ENCODE results near the gene LRP11. TPM values are rescaled to one million over a fixed set of nuclear protein-coding genes. Genes with fewer than 3 reads are reported as not detected.
A peak's percentile ranks its signal among the peaks of the same experiment; 100 is the strongest.
"Not testable (repeated sequence)": the region's sequence is repeated elsewhere in the genome, so short reads cannot be mapped to it uniquely, and the experiment has no call there.

The LRP11 gene
- polyA plus RNA-seq, 3 donors = 32.5 to 38.6 (median 35.3) TPM

DNA sequence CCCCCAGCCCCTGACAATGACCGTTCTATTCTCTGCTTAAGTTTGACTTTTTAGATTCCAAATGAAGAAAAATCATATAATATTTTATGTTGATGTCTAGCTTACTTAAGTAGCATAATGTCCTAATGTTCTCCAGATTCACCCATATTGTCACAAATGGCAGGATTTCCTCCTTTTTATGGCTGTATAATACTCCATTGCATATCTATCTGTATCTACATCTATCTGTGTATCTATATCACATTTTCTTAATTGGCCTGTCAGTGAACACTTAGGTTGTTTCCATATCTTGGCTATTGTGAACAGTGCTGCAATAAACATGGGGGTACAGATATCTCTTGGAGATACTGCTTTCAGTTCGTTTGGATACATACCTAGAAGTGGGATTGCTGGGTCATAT, 7.0 kb upstream of the LRP11 start:
- no peak for DNase-seq (ENCODE audit: low read depth in 3 of 3, low spot score in 2 of 3)

DNA sequence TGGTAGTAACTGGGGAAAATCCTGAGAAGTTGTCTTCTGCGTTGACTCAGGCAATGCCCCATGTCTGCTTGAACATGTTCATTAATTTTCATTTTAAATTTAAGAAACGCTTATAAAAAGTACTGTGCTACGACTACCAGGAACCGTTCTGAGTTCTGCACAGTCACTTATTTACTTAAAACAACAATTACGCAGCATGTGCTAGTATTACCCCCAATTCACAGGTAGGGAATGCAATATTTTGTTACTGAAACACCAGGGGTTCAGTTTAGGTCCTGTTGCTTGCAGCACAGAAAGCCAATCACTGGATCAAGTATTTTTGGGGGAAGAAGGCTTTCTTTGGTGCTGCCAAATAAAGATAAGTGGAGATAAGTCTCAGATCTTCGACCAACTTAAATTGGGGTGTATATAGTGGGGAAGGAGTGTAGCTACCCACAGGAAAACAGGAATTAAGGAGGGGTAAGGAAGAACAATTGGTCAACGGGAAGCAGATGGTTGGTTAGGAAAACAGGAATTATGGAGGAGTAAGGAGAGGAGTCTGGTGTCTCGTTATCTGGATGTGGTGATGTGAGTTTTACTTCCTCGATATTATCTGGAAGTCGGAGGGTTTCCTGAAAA, 5.2 kb upstream of the LRP11 start:
- no peak for DNase-seq (ENCODE audit: low read depth in 3 of 3, low spot score in 2 of 3)

DNA sequence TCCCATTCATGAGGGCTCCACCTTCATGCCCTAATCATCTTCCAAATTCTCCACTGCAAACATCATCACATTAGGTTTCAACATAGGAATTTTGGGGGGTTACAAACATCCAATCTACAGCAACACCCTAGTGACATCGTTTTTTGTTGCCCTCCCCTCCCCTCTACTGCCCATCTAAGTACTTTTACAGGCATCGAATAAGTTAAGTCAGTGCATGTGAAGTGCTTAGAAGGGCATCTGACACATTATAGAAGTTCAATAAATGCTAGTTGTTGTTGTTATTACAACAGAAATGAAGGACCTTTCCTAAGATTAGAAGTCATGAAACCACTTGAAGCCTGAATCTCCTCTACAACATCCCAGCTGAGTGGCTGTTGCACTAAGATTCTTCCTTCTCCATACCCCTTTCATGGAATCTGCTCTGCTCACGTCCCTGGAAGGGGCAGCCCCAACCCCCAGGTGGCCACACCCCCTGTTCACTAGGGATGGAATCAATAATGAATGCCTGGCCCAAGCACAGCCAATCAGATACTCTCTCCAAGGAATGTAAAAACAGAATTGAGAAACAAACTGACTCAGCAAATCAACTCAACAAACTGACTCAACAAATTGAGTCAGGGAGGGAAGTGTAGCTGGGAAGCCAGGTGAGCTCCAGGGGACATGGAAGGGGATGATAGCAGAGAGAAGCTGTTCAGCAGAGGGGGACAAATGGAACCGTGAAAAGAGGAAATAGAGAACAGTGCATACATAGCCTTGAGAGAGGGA, 3.9 kb upstream of the LRP11 start:
- DNase-seq (ENCODE audit: low read depth in 3 of 3, low spot score in 2 of 3) = no peak

DNA sequence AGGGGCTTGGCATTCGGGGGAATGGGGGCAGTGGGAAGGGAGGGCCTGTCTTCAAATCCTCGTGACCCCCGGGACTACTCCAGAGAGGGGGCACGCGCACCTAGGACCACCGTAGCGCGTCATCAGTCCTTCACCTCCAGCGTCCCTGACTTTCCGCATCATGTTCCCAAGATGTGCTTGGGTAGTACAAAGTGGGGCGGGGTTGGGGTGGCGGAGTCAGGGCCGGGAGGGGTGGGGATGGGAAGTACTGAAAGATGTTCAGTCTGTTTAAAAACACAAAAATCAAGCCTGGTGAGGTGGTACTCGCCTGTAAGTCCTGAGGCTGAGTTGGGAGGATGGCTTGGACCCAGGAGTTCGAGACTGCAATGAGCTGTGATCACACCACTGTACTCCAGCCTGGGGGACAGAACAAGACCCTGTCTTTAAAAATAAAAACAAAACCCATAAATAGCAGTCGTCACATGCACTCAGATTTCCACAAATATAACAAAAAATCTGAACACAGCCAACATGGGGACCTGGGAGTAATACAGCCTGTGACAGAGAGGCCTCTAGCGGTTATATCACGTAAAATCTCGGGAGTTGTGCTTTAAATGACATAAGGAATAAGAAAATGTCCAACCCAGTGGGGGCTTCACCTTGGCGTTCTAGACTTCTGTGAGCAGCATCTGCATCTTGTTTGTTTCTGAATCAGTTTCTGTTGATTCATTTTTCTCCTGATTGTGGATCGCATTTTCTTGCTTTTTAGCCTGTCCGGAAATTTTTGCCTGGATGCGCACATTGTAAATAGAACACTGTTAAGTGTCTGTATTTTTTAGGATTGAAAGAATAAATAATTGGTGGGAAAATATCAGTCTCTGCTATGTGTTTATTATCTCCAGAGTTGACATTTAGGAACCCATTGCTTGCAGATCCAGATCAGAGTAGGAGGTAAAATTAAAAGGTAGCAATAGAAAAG, 698 bp upstream of the LRP11 start:
- DNase-seq (ENCODE audit: low read depth in 3 of 3, low spot score in 2 of 3) = peak in 1 of 3 donors; percentile 41

DNA sequence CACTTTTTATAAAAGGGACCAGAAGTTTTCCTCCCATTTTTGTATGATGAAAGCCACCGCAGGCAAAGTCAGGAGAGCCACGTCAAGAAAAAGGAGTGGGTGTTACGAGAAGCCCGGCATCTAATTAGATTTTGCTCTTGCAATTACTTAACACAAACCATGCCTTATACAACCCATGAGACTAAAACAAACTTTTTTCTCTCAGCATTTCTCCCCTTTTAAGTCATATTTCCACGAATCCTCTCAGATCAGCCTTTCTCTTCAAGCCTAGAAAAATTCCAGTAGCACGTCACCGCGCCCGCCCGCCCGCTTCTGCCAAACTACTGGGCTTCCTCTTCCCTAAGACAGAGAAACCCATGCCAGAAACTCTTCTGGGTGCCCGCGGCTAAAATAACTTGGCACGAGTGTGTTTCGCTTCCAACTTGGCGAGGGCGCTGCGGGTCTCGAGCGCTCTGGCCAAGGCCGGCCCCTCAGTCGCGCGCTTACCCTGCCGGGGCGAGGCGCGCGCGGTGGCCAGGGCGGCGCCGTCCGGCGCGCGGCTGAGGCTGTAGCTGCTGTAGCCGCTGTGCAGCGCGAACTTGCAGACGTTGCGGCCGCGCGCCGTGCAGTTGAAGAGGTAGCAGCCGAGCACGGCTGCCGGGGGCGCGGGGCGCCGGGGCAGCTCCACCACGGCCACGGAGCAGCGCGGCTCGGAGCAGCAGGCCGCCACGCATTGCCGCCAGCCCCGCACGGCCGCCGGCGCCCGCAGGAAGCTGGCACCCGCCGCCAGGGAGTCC, 1.0 kb downstream of the LRP11 start:
- peak in 2 of 3 donors; percentile 41 to 60 for DNase-seq (ENCODE audit: low read depth in 3 of 3, low spot score in 2 of 3)

DNA sequence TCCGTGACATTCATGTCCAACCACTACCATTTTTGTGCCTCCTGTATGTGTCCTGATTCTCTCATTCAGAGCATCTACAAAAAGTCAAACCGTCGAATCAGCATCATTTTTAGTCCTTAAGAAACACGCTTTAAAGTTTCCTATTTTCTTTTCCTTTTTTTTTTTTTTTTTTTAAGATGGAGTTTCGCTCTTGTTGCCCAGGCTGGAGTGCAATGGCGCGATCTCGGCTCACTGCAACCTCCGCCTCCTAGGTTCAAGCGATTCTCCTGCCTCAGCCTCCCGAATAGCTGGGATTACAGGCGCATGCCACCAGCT, 1.8 kb downstream of the LRP11 start:
- DNase-seq (ENCODE audit: low read depth in 3 of 3, low spot score in 2 of 3) = not testable (repeated sequence)

DNA sequence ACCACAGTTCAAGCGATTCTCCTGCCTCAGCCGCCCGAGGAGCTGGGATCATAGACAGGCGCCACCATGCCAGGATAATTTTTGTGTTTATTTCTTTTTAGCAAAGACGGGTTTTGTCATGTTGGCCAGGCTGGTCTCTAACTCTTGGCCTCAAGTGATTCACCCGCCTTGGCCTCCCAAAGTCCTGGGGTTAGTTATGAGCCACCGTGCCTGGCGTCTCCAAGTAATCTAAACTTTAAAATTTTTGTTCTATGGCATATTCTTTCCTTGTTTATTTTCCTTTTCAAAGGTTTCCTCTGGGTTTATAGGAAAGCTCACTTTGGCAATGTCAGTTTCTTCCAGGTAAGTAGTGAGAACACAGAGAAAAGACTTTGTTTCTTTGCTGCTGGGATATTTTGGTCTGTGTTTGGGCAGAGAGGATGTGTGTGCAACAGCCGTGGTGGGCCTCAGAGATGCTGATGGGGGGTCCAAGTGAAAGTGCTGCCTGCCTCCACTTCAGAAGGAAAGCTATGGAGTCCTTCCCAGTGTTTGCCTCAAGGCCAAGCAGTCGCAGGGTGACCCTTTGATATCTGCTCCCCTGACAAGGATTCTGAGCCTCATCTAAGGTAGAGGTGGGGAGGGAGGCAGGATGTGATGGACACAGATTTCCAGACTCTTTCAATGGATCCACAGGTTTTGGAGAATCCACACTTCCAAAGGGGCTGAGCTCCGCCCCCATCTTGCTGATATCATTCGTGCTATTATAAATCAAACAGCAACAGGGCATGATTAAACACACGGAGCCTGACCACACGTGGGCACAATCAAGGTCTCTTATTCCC, 2.3 kb downstream of the LRP11 start:
- DNase-seq (ENCODE audit: low read depth in 3 of 3, low spot score in 2 of 3) = no peak

DNA sequence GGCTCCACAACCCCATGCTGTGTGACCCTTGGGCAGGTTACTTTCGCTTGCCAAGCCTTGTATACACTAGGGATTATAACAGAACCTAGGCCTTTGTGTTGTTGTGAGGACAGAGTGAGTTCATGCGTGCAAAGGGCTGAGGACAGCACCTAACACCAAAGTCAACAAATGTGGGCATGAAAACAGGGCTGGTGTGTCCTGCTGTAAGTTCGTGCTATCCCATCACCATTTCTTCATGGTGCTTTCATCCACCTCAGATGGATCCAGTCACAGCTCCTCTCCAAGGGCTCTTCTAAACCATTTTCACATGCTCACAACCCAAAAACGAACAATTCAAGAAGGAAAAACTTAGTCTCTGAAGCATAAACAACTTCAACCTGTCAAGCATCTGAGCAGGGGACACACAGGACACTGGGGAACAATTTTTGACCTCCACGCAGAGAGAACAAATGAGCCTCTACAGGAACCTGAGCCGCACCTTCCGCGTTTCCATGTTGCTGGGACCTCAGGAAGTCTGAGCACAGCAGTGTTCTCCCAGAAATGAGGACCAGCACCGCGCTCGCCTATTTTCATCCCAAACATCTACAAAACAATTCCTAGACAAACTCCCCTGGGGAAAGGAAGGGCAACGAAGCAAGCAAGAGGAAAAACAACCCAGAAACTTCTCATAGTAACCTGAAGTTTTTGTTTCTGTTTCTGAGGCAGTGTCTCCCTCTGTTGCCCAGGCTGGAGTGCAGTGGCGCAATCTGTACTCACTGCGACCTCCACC, 3.1 kb downstream of the LRP11 start:
- DNase-seq (ENCODE audit: low read depth in 3 of 3, low spot score in 2 of 3) = no peak

DNA sequence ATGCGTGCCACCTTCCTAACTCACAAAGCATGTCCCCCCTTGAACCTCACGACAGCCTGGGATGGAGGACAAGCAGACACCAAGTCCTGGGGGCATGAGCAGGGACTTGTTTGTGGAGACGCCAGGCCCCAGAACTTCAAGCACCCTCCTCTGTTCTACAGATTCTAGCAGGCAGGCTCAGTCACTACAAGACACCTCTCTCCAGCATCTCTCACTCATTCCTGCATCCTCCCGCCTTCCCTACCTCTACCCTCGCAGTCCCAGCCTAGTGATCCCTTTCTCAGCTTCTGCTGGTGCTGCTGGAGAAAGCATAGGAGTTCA, 3.7 kb downstream of the LRP11 start:
- no peak for DNase-seq (ENCODE audit: low read depth in 3 of 3, low spot score in 2 of 3)

DNA sequence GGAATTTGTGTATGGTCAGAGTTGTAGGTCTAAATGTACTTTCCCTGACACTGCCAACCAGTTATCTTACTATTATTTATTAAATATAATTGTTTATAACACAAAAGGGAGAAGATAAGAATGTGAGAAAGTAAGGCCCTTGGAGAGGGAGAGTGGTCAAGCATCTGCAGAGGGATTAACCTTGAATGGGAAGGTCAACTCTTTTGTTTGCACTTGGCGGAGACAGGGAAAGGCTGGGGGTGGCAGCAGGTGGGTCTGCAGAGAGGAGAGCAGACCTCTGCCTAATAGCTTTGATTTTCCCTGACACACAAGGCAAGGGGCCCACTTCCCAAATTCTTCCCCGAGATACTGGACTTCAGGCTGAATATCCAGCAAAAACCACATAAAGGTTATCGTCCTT, 4.2 kb downstream of the LRP11 start:
- DNase-seq (ENCODE audit: low read depth in 3 of 3, low spot score in 2 of 3) = no peak

DNA sequence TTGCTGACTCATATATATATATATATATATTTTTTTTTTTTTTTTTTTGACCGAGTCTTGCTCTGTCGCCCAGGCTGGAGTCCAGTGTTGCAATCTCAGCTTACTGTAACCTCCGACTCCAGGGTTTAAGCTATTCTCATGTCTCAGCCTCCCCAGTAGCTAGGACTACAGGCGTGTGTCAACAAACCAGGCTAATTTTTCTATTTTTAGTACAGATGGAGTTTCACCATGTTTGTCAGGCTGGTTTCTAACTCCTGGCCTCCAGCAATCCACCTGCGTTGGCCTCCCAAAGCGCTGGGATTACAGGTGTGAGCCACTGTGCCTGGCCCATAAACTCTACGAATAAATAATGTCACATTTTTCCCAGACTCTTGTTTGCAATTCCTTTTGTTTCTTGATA, 4.8 kb downstream of the LRP11 start:
- no peak for DNase-seq (ENCODE audit: low read depth in 3 of 3, low spot score in 2 of 3)

DNA sequence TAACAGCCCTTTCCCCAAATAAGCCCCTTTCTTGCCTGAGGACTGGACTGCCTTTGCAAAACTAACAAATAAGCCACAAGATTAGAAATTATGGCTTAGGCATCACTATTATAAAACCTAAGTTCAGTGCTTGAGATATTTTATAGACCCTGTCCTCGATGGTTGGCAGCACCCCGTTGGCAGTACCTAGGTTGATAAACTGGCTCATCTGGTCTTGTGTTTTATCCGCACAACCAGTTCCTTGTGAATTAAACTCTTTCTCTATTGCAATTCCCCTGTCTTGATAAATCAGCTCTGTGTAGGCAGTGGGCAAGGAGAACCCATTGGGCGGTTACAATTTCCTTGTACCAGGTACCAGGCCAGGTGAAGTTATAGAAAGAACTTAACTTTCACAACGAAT, 6.6 kb downstream of the LRP11 start:
- DNase-seq (ENCODE audit: low read depth in 3 of 3, low spot score in 2 of 3) = no peak

DNA sequence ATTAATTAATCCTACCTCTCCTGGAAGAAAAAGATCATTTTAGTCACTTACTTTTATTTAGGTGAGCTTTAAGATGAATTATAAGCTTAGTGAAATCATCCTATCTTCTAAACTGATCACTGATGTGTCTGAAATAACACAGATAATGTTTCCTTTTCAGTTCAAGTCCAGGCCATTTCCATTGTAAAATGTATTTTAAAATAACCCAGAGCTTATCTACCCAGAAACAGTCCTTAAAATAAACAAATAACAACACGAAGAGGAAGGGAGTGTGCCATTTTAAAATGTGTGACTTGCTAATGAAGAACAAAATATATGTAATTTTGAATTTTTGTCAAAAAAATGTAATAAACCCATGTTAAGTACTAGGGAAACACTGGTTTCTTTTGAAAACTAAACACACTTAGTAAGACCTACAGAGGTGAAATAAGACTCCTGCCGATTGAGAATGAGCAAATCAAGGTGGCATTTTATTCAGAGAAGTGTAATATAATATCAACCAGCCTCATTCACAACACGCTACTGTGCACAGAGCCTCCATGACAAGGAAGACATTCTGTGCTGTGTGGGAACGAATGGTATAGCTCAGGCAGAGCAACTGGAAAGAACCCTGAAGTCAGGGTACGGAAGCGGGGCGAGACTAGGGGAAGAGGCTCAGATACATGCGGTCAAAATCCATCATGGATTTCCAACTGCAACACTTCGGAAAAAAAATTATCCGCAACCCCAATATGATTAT, 7.7 kb downstream of the LRP11 start:
- DNase-seq (ENCODE audit: low read depth in 3 of 3, low spot score in 2 of 3) = no peak

DNA sequence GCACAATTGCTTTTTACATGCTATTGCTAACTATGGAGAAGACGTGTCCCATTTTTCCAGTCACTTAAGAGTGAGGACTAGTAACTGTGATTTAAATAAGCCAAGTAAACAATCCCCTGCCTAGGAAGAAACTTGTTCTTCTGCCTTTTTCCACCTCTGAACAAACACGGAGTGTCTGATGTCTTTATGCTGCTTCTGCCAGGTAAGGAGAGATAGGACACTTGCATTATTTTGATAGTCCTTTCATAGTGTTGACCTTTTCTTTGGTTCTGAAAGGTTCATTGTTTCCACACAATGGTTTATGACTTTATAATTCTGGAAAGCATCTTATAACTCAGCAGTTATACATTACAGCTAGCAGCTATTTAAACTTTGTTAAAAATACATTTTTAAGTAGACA, 8.4 kb downstream of the LRP11 start:
- no peak for DNase-seq (ENCODE audit: low read depth in 3 of 3, low spot score in 2 of 3)

DNA sequence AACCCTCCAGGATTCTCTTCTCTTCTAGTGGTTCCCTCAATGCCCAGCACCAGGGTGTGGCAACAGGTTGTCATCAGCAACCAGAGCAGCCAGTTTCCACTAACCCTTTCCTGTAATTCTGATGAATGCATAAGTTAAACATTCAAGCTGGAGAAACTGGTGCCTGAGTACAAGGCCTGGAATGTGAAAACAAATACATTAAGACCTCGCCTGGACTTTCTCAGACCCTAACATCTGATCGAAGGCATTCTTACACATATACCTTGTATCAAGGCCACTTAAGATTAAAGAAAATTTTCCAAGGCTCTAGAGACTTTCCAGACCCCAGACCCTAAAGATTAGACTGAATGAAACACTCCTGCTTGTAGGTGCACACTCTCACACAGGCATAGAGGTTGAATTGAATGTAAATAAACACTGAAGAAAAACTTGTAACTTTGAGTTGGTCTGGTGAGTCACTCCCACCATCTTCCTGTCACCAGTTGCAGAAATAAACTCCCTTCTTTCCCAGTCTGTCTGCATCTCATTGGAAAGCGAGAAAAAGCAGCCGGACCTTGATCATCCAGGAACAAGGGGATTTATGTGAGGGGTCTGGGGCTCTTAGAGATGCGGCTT, 9.0 kb downstream of the LRP11 start:
- no peak for DNase-seq (ENCODE audit: low read depth in 3 of 3, low spot score in 2 of 3)

DNA sequence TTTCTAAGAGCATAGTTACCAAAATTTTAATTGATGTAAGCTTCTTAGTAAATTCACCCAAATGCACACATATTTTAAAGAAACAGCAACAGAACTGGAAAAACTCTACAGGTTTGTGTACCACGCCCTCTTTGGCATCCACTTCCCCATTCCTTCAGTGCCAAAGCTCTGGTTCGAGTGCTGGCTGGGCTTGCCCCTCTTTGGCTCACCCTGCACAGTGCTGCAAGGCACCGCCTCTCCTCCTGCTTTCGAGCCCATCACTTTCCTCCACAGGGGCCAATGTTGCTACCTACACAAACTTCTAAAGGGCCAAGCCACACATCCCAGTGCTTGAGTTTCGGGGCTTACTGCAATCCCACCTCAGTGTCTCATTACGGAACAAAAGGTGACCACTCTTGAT, 9.6 kb downstream of the LRP11 start:
- no peak for DNase-seq (ENCODE audit: low read depth in 3 of 3, low spot score in 2 of 3)

DNA sequence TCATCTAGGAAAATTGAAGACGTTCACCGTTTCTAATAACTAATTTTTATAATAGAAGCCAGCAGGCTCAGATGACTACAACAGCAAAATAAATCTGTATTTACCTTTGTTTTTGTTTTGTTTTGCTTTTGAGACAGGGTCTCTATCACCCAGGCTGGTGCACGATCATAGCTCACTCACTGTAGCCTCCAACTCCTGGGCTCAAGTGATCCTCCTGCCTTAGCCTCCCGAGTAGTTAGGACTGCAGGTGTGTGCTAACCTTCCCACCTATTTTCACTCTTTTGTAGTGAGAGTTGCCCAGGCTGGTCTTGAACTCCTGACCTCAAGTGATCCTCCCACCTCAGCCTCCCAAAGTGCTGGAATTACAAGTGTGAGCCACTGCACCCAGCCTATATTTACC, 10.1 kb downstream of the LRP11 start:
- not testable (repeated sequence) for DNase-seq (ENCODE audit: low read depth in 3 of 3, low spot score in 2 of 3)

DNA sequence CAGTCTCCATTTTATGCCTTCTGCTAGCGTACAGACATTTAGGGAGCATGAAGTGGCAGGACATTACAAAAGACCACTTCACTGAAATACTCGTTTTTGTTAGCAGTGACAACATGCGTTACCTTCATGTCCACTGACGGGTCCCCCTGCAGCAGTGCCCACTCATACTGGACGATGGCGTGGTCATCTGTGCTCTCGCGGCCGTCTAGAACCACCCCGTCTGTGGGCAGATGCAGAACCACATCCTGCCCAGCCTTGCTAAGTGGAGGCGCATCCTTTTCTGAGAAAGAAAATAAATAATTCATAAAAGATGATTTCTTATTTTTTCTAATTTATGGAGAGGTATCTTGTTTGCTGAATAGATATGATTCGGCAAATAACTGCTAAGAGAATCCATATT, 11.3 kb downstream of the LRP11 start:
- DNase-seq (ENCODE audit: low read depth in 3 of 3, low spot score in 2 of 3) = no peak

Measured in right renal cortex interstitium (tissue), 3 donors.